DMS153 treated with DMSO at 0.1 percent for 48 hours (cell line): ENCODE results near the gene EXOC3.
"Not testable (repeated sequence)": the region's sequence is repeated elsewhere in the genome, so short reads cannot be mapped to it uniquely, and the experiment has no call there.

Source experiments
- DNase-seq: peaks from one replicate; lab custom pipeline; 2025; ENCODE audit not compliant: unreplicated experiment; lab: John Stamatoyannopoulos, UW

Gene EXOC3

GRCh38 chr5:442335-443238 is at the start of gene EXOC3:
Gene EXOC3 (plus strand): TSS chr5:443176. CDS start chr5:446206, 3,030 bp downstream.
- peak; percentile 57 for DNase-seq

- no peak for DNase-seq
These were observed 49.1 kb upstream of the EXOC3 start for GRCh38 chr5:393846-394275.

- no peak for DNase-seq
These were observed 48.3 kb upstream of the EXOC3 start for GRCh38 chr5:394671-395155.

GRCh38 chr5:395156-395920 is 47.6 kb upstream of the EXOC3 start:
- no peak for DNase-seq

- DNase-seq, result no peak
These were observed 47.0 kb upstream of the EXOC3 start for GRCh38 chr5:395921-396530.

- no peak for DNase-seq
These were observed 46.4 kb upstream of the EXOC3 start for GRCh38 chr5:396531-396961.

GRCh38 chr5:398141-398474 is 44.9 kb upstream of the EXOC3 start:
- not testable (repeated sequence) for DNase-seq

GRCh38 chr5:398475-399295 is 44.3 kb upstream of the EXOC3 start:
- DNase-seq, result peak; percentile 67

- DNase-seq, result peak; percentile 100
These were observed 43.4 kb upstream of the EXOC3 start for GRCh38 chr5:399296-400281.

- peak; percentile 100 for DNase-seq
These were observed 42.5 kb upstream of the EXOC3 start for GRCh38 chr5:400282-401145.

- no peak for DNase-seq
These were observed 41.6 kb upstream of the EXOC3 start for GRCh38 chr5:401146-402034.

- not testable (repeated sequence) for DNase-seq
These were observed 40.8 kb upstream of the EXOC3 start for GRCh38 chr5:402219-402614.

GRCh38 chr5:402615-403359 is 40.2 kb upstream of the EXOC3 start:
- DNase-seq, result no peak

GRCh38 chr5:403995-404394 is 39.0 kb upstream of the EXOC3 start:
- no peak for DNase-seq

GRCh38 chr5:404666-405241 is 38.2 kb upstream of the EXOC3 start:
- no peak for DNase-seq

GRCh38 chr5:405421-405820 is 37.6 kb upstream of the EXOC3 start:
- DNase-seq, result no peak
